ENCODE data around the gene MBIP.

- TF ChIP-seq CTCF (IDR thresholded peaks at IDR 0.05), result no peak
- no peak for TF ChIP-seq POLR2A (IDR thresholded peaks at IDR 0.05)
Observed at GRCh38 chr14:36340276-36340890, 19.9 kb upstream of the MBIP start.
